Measurements from ENCODE around the gene SPHKAP.

DNA sequence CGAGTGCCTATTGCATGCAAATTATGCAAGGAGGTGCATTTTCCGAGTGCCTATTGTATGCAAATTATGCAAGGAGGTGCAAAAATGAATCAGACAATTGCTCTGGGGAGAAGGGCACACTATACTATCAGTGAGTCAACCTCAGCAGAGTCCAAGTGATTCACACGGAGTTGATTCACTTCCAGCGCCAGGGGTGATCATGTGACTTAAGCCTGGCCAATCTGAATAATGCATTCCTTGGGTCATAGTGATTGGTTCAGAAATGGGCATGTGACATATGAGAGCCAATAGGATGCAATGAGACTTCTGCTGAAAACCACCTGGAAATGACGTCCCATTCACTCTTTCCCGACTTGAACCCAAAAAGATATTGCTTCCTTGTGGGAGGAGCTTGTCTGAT lies 157.9 kb downstream of the SPHKAP start:
- TF ChIP-seq CTCF (IDR thresholded peaks at IDR 0.05) (no peak), POLR2A (IDR thresholded peaks at IDR 0.05) (no peak)

Measured in right lobe of liver (tissue), 4 donors.